Pericardium fibroblast (primary cell): ENCODE data around the gene DPEP1. TPM values are rescaled to one million over a fixed set of nuclear protein-coding genes. Genes with fewer than 3 reads are reported as not detected.

Experiments used
- total RNA-seq: library from RNA; depleted of rRNA; stranded (reverse); fragments of >200 nt; gene quantifications from 2 replicates; pipeline ENCODE4 v1.2.3, GENCODE V29; 2015

The DPEP1 gene
- total RNA-seq: 2.8 and 5.5 TPM in 2 replicates

DNA sequence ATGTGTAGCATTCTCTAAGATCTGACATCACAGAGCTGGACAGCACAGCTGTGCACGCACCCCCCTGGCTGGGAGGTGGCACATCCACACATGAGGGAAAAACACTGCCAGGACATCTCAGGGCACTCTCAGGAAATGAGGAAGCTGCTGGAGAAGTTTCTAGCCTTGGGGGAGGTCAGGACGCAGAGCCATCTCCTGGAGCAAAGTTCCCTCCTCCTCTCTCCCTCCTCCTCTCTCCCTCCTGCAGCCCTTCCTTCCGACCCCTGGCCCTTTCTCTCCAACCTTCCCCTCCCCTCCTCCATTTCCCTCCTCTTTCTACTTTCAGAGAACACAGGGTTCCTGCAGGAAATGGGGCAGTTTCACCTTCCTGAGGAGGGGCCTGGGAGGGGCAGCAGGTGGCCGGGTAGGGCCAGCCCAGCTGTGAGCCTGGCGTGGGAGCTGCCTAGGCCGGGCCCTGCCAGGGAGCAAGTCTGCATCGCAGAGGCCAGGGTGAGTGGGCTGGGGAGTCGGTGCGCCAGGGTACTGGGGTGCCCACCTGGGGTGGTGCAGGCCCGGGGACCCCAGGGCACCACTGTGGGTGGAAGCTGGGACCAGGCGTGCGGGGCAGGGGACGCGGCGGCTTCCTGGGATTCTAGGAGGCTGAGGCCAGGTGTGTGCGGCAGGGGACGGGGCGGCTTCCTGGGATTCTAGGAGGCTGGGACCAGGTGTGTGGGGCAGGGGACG, at the start of gene DPEP1:
TSS of gene DPEP1 (plus strand) at position 412 of the 723 bp plus-strand sequence. CDS start 16,769 bp downstream, outside the sequence.

DNA sequence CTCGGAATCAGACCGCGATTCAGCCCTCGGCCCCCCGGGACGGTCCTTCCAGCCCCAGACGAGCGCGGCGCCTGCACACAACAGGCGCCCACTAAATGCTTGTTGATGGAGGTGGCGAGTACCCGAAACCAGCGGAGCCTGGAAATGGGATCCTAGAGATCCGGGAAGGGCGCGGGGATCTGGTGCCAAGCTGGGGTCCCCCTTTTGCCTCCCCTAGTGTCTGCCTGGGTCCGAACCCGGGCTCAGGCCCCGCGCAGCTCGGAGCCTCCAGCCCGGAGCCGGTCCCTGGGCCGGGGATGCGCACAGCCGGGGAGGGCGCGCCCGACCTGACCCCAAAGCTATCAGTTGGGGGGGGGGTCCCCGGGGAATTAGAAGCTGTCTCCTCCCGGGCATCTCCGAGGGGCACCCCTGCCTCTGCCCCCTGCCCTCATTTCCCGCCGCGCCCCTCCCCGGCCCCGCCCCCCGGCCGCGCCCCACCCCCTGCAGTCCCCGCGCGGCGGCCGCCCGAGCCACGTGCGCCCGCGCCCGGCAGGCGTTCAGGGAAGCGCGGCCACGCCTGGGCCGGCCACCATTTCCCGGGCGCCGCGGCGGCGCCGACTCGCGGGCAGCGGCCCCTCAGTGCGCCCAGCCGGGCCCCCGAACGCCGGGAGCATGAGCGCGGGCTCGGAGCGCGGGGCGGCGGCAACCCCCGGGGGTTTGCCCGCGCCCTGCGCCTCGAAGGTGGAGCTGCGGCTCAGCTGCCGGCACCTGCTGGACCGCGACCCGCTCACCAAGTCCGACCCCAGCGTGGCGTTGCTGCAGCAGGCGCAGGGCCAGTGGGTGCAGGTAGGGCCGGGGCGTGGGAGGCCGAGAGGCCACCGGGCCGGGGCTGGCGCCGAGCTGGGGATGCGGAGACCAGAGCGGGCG, 37.9 kb upstream of the DPEP1 start, which contains the start of gene CPNE7:
TSS of gene CPNE7 (plus strand) at position 512 of the 906 bp plus-strand sequence. CDS start at position 652, 140 bp downstream.

DNA sequence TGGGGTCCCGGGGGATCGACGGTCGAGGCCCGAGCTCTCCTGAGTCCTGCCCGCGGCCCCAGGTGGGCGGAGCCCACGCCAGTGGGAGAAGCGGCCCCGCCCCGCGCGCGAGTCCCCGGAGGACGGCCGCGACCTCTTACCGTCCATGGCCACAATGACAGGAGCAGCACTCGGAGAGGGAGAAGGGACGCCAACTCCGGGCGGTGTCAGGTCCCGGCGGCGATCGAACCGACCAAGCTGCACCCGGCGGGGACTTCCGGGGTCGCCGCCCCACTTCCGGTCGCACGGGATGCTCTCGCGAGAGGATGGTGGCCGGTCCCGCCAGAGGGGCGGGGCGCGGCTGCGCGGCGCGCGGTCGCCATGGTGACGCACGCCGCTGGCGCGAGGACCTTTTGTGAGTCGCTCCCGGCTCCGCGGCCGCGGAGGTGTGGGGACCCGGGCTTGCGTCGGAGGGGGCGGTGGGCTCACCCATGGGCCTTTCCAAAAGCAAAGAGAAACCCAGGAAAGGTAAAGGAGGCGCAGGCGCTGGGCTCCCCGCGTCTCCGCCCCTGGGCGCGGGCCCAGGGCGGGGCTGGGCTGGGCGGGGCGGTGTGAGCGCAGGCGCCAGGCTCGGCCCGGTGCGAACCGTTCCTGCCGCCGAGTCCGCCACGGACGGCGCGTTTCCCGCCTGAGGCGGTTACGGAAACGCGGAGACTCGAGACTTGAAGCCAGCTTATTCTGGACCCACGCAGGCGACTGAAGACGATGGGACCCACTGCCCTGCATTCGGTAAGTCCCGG, 44.2 kb downstream of the DPEP1 start, which contains the start of the genes CHMP1A and SPATA33:
TSS of gene CHMP1A (minus strand) at position 267 of the 779 bp plus-strand sequence. CDS start at position 147, 120 bp downstream.
TSS of gene SPATA33 (plus strand) at position 395 of the 779 bp plus-strand sequence. CDS start at position 471, 76 bp downstream.

DNA sequence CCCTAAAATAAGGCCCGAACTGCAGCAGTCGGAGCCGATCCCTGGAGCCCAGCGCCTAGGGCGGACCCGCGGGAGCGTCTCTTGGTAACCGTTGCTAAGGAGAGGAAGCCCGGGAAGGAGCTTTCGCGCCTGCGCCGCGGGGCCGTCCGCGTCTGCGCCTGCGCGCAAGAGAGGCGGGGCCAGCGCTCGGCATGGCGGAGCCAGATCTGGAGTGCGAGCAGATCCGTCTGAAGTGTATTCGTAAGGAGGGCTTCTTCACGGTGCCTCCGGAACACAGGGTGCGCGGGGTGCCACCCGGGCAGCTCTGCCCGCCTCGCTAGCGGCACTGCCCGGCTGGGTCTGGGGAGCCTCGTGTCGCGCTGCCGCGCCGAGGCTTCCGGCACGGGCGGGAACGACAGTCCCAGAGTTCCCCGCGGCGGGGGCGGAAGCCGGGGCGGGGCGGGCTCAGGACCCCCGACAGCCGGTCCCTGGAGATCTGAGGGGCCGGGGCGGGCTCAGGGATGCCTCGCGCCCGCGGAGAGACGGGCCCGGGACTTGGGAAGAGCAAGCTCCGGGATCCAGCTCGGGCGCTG, 73.2 kb downstream of the DPEP1 start, which contains the start of gene CDK10:
TSS of gene CDK10 (plus strand) at position 170 of the 572 bp plus-strand sequence. CDS start at position 192, 22 bp downstream.

Other genes with a start within 250 kb of the DPEP1 start
- gene ANKRD11, start 123.1 kb upstream of the DPEP1 start, total RNA-seq: 47.0 and 58.6 TPM in 2 replicates
- gene SPG7, start 105.2 kb upstream of the DPEP1 start, total RNA-seq: 46.0 and 67.1 TPM in 2 replicates
- gene RPL13, start 53.0 kb upstream of the DPEP1 start, total RNA-seq: 9,039 and 11,152 TPM in 2 replicates
- gene CPNE7, start 37.9 kb upstream of the DPEP1 start, total RNA-seq: 11.6 and 29.1 TPM in 2 replicates
- 74.3 and 82.3 TPM in 2 replicates for gene CHMP1A, start 44.1 kb downstream of the DPEP1 start, total RNA-seq
- 2.0 and 7.6 TPM in 2 replicates for gene SPATA33, start 44.2 kb downstream of the DPEP1 start, total RNA-seq
- gene CDK10, start 73.0 kb downstream of the DPEP1 start, total RNA-seq: 41.0 and 45.5 TPM in 2 replicates
- gene SPATA2L, start 88.1 kb downstream of the DPEP1 start, total RNA-seq: 10.3 and 19.4 TPM in 2 replicates
- gene VPS9D1, start 107.3 kb downstream of the DPEP1 start, total RNA-seq: 7.8 and 12.0 TPM in 2 replicates
- 14.0 and 16.8 TPM in 2 replicates for gene ZNF276, start 107.9 kb downstream of the DPEP1 start, total RNA-seq
- gene FANCA, start 203.0 kb downstream of the DPEP1 start, total RNA-seq: 2.3 and 2.8 TPM in 2 replicates
- 3.2 and 3.5 TPM in 2 replicates for gene SPIRE2, start 214.8 kb downstream of the DPEP1 start, total RNA-seq